ENCODE data around the gene CDK14.

The CDK14 gene

GRCh38 chr7:91181949-91182348 lies 585.8 kb downstream of the CDK14 start:
- DNase-seq: peak; percentile 60

GRCh38 chr7:91182819-91183764 lies 587.0 kb downstream of the CDK14 start:
- no peak for DNase-seq

- peak; percentile 81 for DNase-seq
These were observed 589.6 kb downstream of the CDK14 start for GRCh38 chr7:91185771-91186170.

- no peak for DNase-seq
These were observed 590.9 kb downstream of the CDK14 start for GRCh38 chr7:91187061-91187460.

GRCh38 chr7:91191771-91192170 lies 595.6 kb downstream of the CDK14 start:
- no peak for DNase-seq

GRCh38 chr7:91193141-91193540 lies 597.0 kb downstream of the CDK14 start:
- no peak for DNase-seq

GRCh38 chr7:91194841-91195240 lies 598.7 kb downstream of the CDK14 start:
- DNase-seq: no peak

- no peak for DNase-seq
These were observed 599.9 kb downstream of the CDK14 start for GRCh38 chr7:91196058-91196457.

DNA sequence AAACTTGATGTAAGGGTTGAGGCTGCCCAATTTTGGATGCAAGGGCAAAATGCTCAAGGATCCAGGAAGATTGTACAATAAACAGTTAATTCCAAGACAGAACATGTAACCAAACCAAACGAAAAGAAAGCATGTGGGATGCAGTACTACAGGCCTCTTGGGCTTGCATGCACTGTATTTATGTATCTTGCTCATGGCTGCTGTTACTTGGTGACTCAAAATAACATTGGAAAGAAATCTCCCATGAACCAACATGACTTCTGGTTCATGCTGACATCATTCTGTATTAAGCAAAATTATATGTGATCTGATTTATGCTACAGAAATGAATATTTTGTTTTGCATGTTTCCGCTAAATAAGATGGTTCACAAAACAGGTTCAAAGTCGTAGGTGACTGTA lies 602.2 kb downstream of the CDK14 start:
- DNase-seq: no peak

GRCh38 chr7:91199601-91200000 lies 603.5 kb downstream of the CDK14 start:
- DNase-seq: no peak

DNA sequence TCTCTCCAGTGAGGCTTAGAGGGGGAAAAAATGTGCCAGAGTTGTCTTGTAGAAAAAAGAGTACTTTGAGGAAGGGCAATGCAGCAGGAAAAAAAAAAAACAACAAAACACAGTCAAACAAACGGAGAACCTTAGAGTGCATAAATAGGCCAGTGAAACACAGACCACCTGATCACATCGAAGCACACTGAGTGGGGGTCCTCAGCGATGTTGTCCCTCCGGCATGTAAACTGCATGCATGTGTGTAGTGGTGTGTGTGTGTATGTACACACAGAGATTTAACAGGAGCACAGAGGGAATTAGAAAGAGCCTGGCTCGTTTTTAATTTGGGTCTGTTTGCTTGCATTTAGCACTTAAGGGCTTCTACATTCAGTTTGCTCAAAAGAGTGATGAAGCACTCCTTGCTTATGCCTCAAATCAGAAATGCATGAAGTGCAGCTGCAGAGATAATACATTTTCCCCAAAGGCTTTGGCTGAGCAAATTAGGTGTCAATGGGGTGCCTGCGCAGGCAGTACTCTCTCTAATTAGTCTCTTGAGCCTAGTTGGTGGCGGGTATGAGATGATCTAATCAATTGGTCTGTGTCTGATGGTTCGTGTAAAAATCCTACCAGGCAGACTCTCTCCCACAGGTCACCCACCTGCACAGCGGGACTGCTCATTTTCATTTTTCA lies 605.5 kb downstream of the CDK14 start:
- no peak for DNase-seq

- DNase-seq: no peak
These were observed 610.3 kb downstream of the CDK14 start for GRCh38 chr7:91206361-91206960.

GRCh38 chr7:91212582-91212981 lies 616.5 kb downstream of the CDK14 start:
- DNase-seq: no peak

DNA sequence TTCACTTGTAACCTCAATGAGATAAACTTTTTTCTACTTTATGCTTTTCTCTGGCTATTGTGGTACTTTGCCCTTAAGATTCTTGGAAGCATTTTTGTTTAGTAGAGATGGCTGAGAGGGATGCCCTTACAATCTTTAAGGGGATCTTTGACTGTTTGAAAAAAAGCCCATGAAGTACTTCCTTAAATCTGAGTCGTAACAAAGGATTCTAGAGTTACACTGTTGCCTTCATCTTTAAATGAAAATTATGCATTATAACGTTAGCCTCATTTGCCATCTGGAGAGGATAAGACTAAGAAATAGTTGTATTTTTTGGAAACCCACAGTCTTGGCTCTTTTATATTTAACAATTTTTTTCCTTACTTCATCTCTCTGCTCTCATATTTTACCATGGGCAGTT lies 630.3 kb downstream of the CDK14 start:
- DNase-seq: no peak

DNA sequence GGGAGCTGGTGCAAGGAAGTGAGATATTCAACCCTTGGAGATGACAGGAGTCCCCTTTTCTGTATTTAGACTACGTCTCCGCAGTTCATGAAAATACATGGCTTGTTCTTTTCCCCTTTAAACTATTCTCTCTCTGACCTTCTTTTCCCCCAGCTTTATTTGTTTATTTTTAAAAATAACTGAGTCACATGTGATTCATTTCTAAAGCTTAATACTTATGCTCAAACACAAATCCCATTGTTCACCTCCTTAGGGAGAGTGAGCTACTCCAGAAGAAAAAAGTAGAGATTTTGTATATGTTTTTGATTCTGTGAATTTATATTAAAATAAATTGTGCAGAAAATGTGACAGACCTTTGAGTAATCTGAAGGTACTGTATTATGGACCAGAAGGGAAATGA lies 632.2 kb downstream of the CDK14 start:
- DNase-seq: no peak

GRCh38 chr7:91228927-91229558 lies 632.9 kb downstream of the CDK14 start:
- no peak for DNase-seq

GRCh38 chr7:91230100-91230499 lies 634.0 kb downstream of the CDK14 start:
- DNase-seq: no peak

GRCh38 chr7:91230503-91230902 lies 634.4 kb downstream of the CDK14 start:
- DNase-seq: no peak

- no peak for DNase-seq
These were observed 637.1 kb downstream of the CDK14 start for GRCh38 chr7:91233212-91233611.

DNA sequence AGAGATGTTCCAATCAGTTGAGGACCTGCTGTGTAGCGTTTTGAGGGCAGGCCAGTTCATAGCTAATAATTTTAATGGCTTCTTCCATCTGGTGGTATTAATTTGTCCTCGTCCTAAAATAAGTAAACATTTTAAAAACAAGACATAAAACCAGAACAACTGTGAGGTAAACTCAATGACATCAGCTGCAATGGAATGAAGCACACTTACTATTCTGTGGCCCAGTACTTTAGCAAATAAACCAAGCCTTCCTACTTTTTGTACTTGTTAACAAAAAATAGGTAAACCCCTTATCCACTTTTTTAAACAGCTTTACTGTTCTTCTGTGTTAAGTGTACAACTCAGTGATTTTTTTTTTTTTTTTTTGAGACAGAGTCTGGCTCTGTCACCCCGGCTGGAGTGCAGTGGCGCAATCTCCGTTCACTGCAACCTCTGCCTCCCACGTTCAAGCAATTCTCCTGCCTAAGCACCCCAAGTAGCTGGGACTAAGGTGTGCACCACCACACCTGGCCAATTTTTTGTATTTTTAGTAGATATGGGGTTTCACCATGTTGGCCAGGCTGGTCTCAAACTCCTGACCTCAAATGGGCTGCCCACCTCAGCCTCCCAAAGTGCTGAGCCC lies 639.2 kb downstream of the CDK14 start:
- no peak for DNase-seq

GRCh38 chr7:91239171-91239604 lies 643.1 kb downstream of the CDK14 start:
- peak; percentile 79 for DNase-seq

DNA sequence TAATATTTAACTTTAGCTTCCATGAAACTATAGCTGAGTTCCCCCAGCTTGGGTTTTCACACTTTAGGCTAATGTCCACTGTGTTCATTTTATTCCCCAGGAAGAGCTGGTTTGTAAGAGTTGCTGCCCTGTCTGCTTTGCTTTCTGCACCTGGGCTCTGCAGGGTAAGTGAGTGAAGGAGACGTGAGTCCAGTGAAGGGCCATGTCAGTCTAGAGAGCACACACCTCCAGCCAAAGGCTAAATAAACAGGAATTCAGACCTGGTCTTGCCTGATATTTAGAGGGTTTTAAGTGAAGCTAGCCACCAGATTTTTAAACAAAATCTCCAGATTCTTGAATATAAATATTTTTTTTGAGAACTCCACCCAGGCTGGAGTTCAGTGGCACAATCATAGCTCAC lies 643.7 kb downstream of the CDK14 start:
- no peak for DNase-seq

Data from suppressor macrophage treated with lipopolysaccharide for 4 hours (primary cell).